ENCODE results near the gene PROB1. TPM values are rescaled to one million over a fixed set of nuclear protein-coding genes. Genes with fewer than 3 reads are reported as not detected.

PROB1 gene
- total RNA-seq, 1 experiment from 2014 or later: 3.4 TPM

DNA sequence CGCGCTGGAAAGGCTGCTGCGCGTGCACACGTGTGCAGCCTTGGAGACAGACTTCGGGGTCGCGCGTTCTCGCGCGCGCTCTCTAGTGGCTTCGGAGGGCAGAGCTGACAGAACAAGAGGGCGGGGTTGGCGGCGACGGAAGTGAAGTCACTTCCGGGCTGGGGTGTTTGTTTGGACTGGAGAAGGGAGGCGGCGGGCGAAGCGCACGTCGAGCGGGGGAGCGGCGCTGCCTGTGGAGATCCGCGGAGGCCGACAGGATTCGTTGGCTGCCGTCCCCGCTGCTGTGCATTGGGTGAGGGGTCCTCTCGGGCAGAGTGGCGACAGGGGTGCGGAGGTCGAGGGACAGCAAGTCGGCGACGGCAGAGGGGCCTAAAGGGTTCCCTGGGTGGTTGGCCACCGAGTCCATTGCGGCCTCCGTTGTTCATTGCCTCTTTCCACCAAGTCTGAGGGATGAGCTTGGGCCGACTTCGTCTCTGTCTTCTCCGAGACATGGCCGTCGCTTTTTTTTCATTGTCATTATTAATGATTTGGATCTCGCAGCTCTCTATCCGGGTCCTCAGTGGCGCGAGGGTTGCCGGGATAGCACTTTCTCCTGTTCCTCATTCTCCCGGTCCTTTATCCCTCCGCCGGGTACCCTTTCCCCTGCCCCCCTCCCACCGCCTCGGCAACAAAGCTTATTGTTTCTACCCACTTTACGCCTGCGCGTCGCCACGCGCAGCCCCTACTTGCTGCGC lies 53.0 kb downstream of the PROB1 start, which contains the start of gene PAIP2:
Gene PAIP2, plus strand, starts transcription at position 166 of the 734 bp plus-strand sequence. CDS start 21,931 bp downstream, outside the sequence.
- Mint-ChIP-seq H3K4me3 (peak within 1 kb of the TSS; percentile 95 to 99), H3K4me1 (peaks cover 18 to 24% of the 10 kb centered on the region in 2 experiments), H3K27me3 (ENCODE audit: low read depth) (peaks cover 3% of the 10 kb centered on the region), H3K27ac (peak within 1 kb of the TSS; percentile 99 to 100 (median 100)), H3K9me3 (no peaks in the 10 kb centered on the region; a peak in 1 of 5 replicates), H3K36me3 (ENCODE audit: insufficient read depth in 1 of 3, low read depth in 3 of 3) (peaks cover 16 to 35% (median 30%) of the 10 kb centered on the region in 3 experiments; a peak in 6 of 7 replicates)
- H2BK20ac ChIP-seq (ENCODE audit: low read depth, low read length, poor library complexity, severe bottlenecking): no peak within 1 kb of the TSS
- peaks cover 38% of the 10 kb centered on the region for H3K79me2 ChIP-seq (ENCODE audit: insufficient read depth, low read length)
- no peak within 1 kb of the TSS for H2BK120ac ChIP-seq (ENCODE audit: low read depth, low read length, poor library complexity, severe bottlenecking)
- peak within 1 kb of the TSS; percentile 23 for H4K5ac ChIP-seq (ENCODE audit: insufficient read length, low read depth, low read length)
- no peaks in the 10 kb centered on the region for H4K20me1 ChIP-seq (ENCODE audit: control insufficient read depth, insufficient read depth, insufficient read length)
- peak within 1 kb of the TSS; percentile 90 for H3K9ac ChIP-seq (ENCODE audit: extremely low read depth, insufficient read length, low read length)
- H2AK5ac ChIP-seq (ENCODE audit: insufficient read length, low read length): no peak within 1 kb of the TSS
- H3K18ac ChIP-seq (ENCODE audit: insufficient read length, low read depth, low read length): peak within 1 kb of the TSS; percentile 94
- no peaks in the 10 kb centered on the region for H3K9me3 ChIP-seq (ENCODE audit: control insufficient read depth, low read depth, low read length)
- H3K4me2 ChIP-seq (ENCODE audit: insufficient read depth, insufficient read length, low read length): peak within 1 kb of the TSS; percentile 99
- peaks cover 7% of the 10 kb centered on the region for H3K23me2 ChIP-seq (ENCODE audit: insufficient read length, low read depth, low read length, poor library complexity, severe bottlenecking)
- TF ChIP-seq, protein P1, sequence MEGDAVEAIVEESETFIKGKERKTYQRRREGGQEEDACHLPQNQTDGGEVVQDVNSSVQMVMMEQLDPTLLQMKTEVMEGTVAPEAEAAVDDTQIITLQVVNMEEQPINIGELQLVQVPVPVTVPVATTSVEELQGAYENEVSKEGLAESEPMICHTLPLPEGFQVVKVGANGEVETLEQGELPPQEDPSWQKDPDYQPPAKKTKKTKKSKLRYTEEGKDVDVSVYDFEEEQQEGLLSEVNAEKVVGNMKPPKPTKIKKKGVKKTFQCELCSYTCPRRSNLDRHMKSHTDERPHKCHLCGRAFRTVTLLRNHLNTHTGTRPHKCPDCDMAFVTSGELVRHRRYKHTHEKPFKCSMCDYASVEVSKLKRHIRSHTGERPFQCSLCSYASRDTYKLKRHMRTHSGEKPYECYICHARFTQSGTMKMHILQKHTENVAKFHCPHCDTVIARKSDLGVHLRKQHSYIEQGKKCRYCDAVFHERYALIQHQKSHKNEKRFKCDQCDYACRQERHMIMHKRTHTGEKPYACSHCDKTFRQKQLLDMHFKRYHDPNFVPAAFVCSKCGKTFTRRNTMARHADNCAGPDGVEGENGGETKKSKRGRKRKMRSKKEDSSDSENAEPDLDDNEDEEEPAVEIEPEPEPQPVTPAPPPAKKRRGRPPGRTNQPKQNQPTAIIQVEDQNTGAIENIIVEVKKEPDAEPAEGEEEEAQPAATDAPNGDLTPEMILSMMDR (conservative IDR thresholded peaks at IDR 0.05): peak; percentile 71
- DNase-seq: peak; percentile 99
- no peak within 1 kb of the TSS for H2BK15ac ChIP-seq (ENCODE audit: low read depth, low read length)
- no peak within 1 kb of the TSS for H4K91ac ChIP-seq (ENCODE audit: insufficient read length, low read depth, low read length)
- no peak within 1 kb of the TSS for H3K56ac ChIP-seq (ENCODE audit: insufficient read length, low read depth, low read length)
- no peak within 1 kb of the TSS for H2AFZ ChIP-seq (ENCODE audit: low read length)
- no peak within 1 kb of the TSS for H3T11ph ChIP-seq (ENCODE audit: low read length)
- H2BK5ac ChIP-seq (ENCODE audit: insufficient read length, low read length): peak within 1 kb of the TSS; percentile 84
- no peaks in the 10 kb centered on the region for H3K27me3 ChIP-seq (ENCODE audit: insufficient read depth, low read length)
- H3K14ac ChIP-seq (ENCODE audit: insufficient read depth, low read length): peak within 1 kb of the TSS; percentile 96
- no peak within 1 kb of the TSS; the same call in 1 of the 2 replicates for H3K4ac ChIP-seq (ENCODE audit: low read depth, low read length)
- WGBS (ENCODE audit: extremely low coverage, insufficient read length, low lambda C conversion rate): no CpG with 5 or more reads among the region's 66 CpGs
- H2BK12ac ChIP-seq (ENCODE audit: insufficient read length, low read depth, low read length): no peak within 1 kb of the TSS
- H4K8ac ChIP-seq (replicated peaks; ENCODE audit: insufficient read length, low read depth, low read length): no peak within 1 kb of the TSS
- H3K27ac ChIP-seq (ENCODE audit: insufficient read length, low read depth, low read length): peak within 1 kb of the TSS; percentile 48
- H3K79me1 ChIP-seq (ENCODE audit: insufficient read depth, low read depth, low read length, poor library complexity, severe bottlenecking): peaks cover 9% of the 10 kb centered on the region
- no peak within 1 kb of the TSS for H3K23ac ChIP-seq (ENCODE audit: insufficient read length, low read depth, low read length)
- H3K4me1 ChIP-seq (ENCODE audit: insufficient read depth, low read length): no peaks in the 10 kb centered on the region; the same call in none of the 2 replicates
